ENCODE results near the gene DAP3.

GRCh38 chr1:155694167-155694566 lies 5.3 kb downstream of the DAP3 start:
- TF ChIP-seq, protein P1, sequence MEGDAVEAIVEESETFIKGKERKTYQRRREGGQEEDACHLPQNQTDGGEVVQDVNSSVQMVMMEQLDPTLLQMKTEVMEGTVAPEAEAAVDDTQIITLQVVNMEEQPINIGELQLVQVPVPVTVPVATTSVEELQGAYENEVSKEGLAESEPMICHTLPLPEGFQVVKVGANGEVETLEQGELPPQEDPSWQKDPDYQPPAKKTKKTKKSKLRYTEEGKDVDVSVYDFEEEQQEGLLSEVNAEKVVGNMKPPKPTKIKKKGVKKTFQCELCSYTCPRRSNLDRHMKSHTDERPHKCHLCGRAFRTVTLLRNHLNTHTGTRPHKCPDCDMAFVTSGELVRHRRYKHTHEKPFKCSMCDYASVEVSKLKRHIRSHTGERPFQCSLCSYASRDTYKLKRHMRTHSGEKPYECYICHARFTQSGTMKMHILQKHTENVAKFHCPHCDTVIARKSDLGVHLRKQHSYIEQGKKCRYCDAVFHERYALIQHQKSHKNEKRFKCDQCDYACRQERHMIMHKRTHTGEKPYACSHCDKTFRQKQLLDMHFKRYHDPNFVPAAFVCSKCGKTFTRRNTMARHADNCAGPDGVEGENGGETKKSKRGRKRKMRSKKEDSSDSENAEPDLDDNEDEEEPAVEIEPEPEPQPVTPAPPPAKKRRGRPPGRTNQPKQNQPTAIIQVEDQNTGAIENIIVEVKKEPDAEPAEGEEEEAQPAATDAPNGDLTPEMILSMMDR (conservative IDR thresholded peaks at IDR 0.05 in 1 of 2, IDR thresholded peaks at IDR 0.05 in 1 of 2; ENCODE audit: low read depth in 1 of 2, low read length in 2 of 2) = no peak
- no peak for TF ChIP-seq EZH2 (IDR thresholded peaks at IDR 0.05; ENCODE audit: low read length, missing control alignments)
